HG03108 (cell line): ENCODE data around the gene CEPT1.
"Not testable (repeated sequence)": the region's sequence is repeated elsewhere in the genome, so short reads cannot be mapped to it uniquely, and the experiment has no call there.

Source experiments
- ATAC-seq: cut with Tn5 transposase; IDR thresholded peaks from one replicate; pipeline ENCODE4 v1.9.1; 2021; ENCODE audit warnings: moderate library complexity; ENCODE audit not compliant: unreplicated experiment

Gene CEPT1

DNA sequence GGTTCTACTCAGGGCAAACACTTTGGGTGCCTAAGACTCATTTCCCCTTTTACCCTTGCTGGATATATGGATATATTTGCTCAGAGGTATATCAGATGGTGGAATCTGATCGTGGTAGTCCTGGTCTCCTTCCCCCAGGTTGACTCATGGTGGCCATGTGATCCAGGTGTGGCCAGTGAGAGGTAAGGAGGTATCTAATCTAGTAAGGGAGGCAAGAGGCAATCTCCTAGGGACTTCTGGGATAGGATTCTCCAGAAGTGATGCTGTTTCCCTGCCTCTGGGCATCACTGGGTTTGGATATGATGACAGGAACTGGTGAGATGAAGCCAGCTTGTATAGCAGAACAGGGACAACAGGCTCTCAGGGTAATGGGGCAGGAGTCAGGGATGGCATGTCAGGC lies 68.9 kb downstream of the CEPT1 start:
- no peak for ATAC-seq

DNA sequence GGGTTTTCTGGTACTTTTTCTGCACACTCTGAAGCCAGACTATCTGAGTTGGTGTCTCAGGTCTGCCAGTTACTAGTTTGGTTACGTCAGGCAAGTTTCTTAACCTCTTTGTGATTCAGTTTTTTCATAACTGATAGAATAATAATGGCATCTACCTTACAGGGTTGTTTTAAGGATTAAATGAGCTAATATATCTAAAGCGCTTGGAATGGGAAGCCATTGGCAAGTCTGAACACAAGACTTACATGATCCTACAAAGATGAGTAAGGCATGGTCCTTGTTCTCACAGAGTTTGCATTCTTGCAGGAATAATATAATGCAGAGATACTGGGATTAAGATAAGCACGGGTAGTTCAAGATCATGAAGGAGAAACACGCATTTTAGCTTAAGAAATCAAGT lies 69.6 kb downstream of the CEPT1 start:
- ATAC-seq: no peak

DNA sequence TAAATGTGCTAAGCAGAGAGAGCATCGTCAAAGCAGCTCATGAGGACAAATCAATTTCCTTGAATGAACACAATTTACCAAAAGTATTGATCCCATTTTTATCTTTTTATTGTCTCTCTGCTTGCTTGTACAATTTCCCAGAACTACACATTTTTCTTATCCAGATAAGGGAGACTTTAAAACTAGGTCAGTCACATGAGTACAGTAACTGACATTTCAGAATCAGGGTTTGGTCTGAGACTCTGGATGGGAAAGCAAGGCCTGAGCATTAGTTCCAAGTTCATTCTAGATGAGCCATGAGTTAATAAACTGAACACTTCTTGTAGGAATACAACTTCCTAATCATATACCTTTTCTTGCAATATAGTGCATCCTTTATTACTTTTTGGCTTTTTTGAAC lies 71.9 kb downstream of the CEPT1 start:
- ATAC-seq: no peak

DNA sequence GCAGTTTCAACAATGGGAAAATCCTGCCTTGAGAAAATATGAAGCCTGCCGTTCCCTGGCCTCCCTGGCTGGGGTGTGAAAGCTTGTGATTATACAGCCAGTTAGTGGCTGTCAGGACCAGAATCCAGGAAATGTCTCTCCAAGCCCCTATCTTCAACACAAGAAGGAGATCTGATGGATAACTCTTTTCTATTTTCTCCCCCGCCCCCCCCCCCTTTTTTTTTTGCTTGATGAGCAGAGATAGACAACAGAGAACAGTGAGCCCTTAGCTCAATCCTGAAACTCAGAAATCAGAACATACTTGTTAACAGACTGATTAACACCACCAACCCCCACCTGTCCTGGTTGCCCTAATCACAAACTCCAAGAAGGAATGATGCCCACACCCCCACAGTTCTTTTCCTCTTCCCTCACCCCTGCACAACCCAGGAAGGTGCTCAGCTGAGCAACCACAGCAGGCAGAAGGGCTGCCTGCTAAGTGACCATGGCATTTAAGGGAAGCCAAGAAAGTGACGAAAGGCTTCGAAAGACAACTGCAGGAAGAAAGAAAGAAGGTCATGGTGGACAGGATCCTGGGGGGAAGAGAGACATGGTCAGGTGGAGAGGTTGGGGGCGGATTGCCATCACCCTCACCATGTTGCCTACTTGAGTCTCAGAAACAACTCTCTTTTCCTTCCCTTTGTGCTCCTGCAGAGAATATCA lies 72.8 kb downstream of the CEPT1 start:
- ATAC-seq: no peak

DNA sequence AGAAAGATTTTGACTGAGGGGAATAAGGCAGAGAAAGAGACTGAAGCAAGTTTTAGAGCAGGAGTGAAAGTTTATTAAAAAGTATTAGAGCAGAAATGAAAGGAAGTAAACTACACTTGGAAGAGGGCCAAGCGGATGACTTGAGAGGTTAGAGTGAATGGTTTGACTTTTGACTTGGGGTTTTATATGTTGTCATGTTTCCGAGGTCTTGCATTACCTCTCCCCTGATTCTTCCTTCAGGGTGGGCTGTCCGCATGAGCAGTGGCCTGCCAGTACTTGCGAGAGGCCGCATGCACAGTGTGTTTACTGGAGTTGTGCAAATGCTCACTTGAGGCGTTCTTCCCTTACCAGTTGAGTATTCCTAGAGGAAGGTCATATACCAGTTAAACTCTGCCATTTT lies 73.4 kb downstream of the CEPT1 start:
- ATAC-seq: no peak

DNA sequence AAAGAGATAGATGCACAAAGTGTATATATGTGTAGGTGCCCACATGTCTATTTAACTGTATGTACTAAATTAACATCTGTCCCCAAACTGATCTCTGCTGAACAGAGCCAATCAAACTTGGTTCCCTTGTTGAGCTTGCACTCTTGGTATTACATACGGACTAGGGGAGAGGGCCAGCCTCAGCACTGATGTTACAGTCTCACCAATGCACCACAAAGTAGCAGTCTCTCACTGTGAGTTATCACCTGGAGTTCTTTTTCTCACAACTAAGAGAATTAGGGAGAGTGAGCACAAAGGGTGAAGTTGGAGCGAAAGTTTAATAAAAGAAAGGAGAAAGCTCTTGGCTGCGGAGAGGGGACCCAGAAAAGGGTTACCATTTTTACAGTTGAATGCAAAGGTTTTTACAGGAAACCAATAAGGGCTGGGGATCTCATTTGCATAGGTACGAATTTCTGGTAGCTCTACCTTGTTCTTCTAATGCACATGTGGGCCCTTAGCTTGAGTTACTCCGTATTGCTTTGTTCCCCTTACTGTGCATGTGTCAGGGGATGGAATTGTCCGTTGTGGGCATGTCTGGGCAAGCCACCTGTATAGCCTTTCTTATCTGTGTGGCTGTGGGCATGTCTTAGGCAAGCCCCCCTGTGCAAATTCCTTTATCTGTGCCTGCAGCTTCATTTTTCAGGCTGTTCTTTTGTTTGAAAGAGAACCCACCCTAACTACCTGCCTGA lies 74.2 kb downstream of the CEPT1 start:
- no peak for ATAC-seq

DNA sequence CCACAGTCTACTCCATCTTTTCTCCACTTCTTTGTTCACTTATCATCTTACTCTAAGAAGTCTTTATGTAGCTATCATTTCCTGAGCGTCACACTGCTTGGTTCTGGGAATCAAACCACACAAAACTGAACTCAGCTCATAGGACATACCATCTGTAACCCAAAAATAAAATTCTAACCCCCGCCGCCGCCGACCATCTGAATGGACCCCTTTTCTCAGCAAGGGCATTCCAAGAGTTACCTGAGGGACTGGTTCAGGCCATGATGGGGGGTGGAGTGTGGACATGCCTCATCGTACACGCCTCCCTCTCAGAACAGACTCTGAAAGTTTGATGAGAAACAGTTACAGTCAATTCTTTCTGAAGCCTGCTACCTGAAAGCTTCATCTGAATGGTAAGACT lies 74.9 kb downstream of the CEPT1 start:
- ATAC-seq: no peak

DNA sequence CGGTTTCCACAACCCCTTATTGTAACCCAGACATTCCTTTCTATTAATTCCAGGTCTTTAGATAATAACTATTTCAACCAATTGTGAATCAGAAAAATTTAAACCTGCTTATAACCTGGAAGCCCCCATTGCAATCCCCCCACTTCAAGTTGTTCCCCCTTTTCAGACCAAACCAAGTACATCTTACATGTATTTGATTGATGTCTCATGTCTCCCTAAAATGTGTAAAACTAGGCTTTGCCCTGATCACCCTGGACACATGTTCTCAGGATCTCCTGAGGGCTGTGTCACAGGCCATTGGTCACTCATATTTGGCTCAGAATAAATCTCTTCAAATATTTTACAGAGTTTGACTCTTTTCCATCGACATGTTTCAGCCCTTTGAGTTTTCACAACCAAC lies 75.3 kb downstream of the CEPT1 start:
- ATAC-seq: not testable (repeated sequence)

DNA sequence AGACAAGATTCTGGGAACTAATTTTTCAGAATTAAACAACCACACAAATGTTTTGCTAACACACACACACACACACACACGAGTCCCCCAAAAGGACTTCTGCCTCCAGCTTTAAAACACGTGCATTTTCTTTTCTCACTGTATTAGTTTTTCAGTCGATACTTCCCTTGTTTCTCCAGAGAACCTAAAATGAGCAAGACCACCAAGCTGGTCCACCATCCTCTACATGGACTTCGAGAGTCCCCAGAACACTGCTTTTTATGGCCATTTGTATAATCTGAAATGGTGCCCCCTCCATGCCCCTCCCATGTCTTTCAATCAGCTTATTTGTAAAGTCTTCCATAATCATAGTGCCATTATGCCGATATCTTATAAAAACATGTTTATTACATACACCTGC lies 76.7 kb downstream of the CEPT1 start:
- ATAC-seq: no peak

DNA sequence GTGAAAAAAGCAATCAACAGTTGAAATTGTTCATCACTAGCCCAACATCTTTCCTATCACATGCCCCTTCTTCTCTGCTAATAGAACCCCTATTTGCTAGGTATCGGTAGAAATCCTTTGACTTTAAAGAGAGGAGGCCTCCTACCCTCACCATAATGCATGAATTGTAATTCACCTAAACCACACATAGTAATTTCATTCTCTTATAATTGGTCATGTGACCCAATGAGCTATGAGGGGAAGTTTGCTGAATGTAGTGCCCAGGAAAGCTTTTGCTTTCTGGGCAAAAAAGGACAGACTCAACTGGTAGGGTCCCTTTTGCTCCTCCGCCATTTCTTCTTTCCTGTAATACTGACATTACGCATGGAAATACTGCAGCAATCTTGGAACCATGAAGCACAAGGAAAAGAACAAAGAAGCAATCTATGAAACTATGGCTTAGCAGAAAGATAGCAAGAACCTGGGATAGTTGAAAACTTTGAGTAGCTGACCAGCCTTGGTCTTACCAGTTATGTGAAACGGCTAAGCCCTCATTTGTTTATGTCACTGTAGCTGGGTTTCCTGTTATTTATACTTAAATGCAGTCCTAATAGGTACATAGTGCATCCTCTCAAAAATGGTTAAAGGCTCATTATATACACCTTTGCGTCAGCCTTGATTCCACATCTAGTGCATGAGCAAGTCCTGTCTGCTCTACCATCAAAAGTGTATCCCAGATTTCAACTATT lies 77.3 kb downstream of the CEPT1 start:
- no peak for ATAC-seq

DNA sequence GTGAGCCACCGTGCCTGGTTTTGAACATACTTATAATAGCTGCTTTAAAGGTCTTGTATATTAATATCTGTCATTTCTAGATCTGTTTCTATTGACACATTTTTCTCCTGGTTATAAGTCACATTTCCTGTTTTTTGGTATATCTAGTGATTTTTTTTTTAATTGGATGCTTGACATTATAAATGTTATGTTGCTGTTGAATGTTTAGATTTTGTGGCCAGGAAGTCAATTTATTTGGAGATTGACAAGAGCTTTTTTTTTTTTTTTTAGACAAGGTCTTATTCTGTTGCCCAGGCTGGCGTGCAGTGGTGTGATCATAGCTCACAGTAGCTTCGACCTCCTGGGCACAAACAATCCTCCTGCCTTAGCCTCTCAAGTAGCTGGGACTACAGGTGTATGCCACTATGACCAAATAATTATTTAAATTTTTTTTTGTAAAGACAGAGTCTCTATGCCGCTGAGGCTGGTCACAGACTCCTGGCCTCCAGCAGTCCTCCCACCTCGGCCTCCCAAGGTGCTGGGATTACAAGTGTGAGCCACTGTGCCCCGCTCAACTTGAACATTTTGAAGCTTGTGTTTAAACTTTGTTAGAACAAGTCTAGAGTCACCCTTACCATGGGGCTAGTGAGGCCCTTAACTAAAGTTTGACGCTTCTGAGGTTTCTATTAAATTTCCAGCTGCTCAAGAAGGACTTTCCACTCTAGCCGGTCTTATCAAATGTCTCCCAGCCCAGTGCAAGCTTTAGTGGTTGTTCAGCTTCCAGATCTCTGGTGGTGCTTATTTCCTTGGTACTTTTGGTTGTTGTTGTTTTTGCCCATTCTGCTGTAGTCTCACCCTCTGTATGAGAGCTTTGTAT lies 78.9 kb downstream of the CEPT1 start:
- ATAC-seq: no peak

DNA sequence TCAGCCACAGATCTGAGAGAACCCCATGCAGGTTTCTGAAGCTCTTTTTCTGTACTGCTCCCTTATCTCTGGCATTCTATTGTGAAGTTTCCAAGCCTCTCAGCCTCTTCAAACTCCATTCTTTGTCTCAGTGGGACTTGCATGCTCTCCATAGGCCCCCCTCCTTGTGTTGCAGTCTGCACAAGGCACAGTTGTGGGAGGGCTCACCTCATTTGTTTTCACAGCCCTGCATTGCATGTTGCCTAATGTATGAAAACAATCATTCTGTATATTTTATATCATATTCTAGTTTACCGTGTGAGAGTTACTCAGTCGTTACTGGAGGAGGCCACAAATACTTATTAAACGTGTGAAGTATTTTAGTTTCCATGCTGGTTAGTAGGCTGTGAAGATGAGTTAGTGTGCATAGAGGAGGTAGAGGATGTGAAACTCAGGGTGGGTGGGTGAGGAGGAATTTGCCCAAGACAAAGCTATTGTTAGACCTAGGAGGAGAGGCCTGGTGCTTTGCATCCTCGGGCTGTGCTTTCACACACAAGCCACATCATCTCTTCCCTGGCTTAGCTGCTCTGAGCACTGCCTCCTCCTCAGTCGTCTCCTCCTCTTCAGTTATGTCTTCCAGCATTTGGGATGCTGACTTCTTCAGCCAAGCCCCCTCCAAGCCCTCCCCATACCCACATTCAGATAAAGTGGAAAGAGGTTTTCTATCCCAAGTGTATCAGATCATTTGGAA lies 79.7 kb downstream of the CEPT1 start:
- peak; percentile 27 for ATAC-seq

DNA sequence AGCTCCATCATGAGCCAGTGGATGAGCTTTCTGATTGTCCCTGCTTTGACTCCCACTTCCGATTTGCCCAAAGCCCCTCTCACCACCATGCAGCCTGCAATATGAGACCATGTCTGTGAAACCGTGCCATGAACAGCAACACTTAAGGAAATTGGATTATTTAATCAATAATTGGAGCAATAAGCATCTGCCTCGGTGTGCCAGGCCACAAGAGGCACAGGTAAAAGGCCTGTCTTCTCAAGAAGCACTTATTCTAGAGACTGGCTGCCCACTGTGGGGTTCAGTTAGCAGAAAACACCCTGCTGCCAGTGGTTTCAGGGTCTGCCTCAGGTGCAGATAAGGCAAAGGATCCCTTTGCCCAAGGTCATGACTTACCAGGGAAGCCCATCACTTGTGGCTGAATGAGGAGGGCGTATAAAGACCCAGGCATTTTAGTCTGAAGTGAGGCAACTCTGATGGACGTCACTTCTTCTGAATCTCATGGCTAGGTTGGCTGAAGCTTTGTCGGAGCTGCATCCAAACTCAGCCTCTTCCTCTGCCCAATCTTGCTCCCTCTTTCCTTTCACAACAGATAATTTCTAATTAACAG lies 80.4 kb downstream of the CEPT1 start:
- no peak for ATAC-seq

DNA sequence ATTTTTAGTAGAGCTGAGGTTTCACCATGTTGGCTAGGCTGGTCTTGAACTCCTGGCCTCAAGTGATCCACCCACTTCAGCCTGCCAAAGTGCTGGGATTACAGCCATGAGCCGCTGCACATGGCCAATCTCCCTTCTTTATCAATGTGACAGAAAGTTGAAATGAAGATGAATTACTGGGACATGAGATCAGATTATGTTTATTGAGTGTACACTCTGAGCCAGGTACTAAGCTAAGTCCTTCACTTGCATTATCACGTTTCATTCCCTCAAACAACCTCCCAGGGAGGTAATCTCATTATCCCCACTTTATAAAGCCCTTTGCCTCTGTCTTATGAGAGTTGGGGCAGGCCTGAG lies 81.2 kb downstream of the CEPT1 start:
- ATAC-seq: no peak

DNA sequence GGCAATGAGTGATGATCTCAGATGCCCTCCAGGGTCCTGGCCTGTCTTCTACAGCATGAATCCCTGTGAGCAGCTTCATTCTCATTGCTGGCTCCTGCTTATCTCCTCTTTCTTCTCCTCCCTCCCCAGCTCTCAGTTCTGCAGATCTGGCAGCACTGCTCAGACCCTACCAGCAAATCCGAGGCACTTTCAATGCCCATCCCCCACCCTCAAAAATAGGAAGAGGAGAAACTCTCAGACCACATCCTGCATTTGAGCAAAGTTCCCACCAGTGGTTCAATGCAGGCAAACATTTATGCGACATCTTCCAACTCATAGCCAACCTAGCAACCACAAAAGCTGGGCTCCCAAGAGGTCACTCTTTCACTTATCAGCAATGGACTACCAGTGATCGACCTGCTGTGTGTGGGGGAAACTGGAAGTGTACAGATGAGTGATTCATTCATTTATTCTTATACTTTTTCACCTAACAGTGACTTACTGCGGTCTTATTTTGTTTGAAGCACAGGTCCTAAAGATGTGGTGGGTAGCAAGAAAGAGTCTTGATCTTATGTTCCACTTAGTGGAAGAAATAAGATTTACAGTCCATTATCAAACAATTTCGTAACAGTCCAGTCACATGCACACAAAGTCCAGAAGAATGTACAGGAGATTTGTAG lies 81.7 kb downstream of the CEPT1 start:
- peak; percentile 53 for ATAC-seq

DNA sequence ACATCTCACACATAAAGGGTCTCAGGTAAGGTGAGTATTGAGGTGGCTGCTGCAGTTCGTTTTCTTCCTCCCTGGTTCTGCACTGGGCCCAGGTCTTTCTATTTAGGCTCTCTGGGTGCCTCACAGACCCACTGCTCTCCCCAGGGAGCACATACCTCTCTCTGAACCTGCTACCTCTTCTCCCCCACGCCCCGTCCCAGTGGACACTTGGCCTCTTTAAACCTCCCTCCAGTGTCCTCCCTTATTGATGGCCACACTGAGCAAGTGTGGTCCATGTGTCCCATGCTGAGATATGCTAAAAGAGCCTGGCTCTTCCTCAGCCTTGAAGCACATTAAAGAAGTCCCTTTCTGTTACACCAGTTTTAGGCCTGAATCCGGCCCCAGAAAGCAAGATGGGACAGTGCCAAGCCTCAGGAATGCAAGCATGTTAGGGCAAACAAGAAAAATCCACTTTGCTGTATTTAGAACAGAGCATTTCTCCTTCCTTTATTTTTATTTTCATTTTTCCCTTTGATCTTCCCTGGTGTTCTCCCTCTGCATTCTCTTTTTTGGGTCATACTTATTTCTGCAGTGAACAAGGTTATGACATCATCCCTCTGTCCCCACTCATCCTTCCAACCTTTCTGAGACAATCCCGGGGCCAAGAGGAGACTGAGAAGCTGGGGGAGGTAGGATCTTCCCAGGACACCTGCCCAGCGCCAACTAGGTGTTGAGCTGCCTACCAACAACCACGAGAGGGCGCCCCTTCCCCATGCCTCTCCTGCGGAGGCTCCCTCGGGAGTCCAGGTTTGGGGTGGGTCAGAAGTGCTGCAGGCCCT lies 82.5 kb downstream of the CEPT1 start:
- ATAC-seq: peak; percentile 28

DNA sequence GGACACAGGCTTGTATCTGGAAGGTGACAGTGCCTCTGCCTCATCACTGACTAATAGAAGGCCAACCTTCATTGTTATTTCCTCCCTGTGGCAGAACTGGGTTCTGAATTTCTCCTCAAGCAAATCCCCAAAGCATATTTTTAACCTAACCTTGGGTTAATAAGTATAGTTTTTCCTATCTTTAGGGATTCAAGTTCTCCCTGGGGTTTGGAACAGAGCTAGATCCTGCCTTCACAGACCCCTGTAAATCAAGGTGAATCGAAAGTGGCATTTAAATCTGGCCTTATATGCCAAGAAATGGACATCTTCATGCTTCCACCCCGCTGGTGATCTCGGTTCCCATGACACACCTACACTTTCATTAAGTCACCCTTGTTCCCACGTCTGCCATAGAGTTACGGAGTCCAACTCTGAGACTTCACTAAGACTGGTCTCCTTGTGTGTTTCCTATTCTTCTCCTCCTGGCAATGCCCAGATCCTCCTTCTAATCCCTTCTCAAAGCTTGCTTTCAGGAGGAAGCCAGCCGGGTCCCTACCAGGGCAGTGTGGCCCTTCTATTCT lies 83.2 kb downstream of the CEPT1 start:
- no peak for ATAC-seq

DNA sequence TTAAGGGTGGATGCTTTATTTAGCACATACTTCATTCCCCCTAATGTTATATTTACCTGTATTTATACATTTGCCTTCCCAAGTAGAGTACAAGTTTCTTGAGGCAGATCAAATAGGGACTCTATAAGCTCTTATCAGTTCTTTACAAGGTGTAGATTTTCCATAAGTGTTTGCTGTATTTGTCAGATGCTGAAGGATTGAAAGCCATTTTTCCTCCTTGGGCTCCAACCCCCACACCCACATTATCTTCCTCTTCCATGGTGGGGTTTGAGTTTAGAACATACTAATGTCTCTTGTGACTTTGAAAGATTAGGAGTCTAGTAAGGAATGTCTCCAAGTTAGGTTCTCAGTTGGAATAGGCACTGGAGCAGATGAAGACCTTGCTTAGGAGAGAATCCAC lies 85.1 kb downstream of the CEPT1 start:
- no peak for ATAC-seq
